ENCODE results near the gene PLEKHA7.

PLEKHA7 gene

DNA sequence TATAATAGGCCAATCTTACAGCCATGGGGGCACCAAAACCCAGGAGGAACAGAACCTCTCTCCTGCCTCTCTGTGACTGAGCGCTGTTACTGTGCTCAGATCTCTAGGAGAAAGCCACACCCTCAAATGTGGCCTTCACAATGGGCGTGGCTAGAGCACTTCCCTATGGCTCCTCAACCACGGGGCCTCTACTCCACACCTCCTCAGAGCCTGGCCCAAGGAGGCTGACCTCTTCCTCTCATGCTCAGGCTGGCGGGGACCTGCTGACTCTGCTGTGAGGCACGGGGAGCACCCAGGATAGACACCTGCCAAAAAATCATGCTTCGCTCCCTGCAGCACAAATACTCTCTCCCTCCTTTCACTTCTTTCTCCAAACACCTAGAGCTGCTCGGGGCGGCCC, 234.8 kb downstream of the PLEKHA7 start:
- TF ChIP-seq POLR2A (IDR thresholded peaks at IDR 0.05; ENCODE audit: extremely low read depth, insufficient read length) (no peak), MYC (IDR thresholded peaks at IDR 0.05; ENCODE audit: low read depth, low read length) (no peak)
- TF ChIP-seq, protein P1, sequence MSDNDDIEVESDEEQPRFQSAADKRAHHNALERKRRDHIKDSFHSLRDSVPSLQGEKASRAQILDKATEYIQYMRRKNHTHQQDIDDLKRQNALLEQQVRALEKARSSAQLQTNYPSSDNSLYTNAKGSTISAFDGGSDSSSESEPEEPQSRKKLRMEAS (IDR thresholded peaks at IDR 0.05; ENCODE audit: low read depth, low read length) = no peak
- TF ChIP-seq, protein P2, sequence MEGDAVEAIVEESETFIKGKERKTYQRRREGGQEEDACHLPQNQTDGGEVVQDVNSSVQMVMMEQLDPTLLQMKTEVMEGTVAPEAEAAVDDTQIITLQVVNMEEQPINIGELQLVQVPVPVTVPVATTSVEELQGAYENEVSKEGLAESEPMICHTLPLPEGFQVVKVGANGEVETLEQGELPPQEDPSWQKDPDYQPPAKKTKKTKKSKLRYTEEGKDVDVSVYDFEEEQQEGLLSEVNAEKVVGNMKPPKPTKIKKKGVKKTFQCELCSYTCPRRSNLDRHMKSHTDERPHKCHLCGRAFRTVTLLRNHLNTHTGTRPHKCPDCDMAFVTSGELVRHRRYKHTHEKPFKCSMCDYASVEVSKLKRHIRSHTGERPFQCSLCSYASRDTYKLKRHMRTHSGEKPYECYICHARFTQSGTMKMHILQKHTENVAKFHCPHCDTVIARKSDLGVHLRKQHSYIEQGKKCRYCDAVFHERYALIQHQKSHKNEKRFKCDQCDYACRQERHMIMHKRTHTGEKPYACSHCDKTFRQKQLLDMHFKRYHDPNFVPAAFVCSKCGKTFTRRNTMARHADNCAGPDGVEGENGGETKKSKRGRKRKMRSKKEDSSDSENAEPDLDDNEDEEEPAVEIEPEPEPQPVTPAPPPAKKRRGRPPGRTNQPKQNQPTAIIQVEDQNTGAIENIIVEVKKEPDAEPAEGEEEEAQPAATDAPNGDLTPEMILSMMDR (IDR thresholded peaks at IDR 0.05; ENCODE audit: low read depth, low read length) = no peak
- H3K4me3 ChIP-seq (ENCODE audit: low read depth, low read length) = no peak overlapping the region
- peak; percentile 60 for DNase-seq (ENCODE audit: low read depth)

DNA sequence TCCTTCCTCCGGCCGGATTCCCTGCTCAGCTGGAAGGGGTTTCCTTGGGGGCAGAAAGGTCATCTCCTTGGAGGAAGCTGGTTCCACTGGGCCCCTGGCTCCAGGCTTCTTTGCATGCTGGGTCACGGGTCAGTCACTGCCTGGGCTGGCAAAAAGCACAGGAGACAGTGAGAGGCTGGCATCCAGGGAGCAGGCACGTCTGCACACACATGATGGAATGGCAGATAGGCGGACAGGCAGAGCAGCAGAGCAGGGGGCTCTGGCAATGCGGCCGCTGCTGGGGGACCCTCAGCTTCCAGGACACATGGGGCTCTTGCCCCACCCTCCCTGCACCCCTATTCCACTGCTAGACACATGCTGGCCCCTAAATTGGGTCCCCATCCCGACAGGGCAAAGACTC, 235.3 kb downstream of the PLEKHA7 start:
- TF ChIP-seq, protein P2 (IDR thresholded peaks at IDR 0.05; ENCODE audit: low read depth, low read length) = no peak
- no peak for TF ChIP-seq MYC (IDR thresholded peaks at IDR 0.05; ENCODE audit: low read depth, low read length)
- TF ChIP-seq, protein P1 (IDR thresholded peaks at IDR 0.05; ENCODE audit: low read depth, low read length) = no peak
- TF ChIP-seq POLR2A (IDR thresholded peaks at IDR 0.05; ENCODE audit: extremely low read depth, insufficient read length) = no peak
- DNase-seq (ENCODE audit: low read depth) = no peak
- H3K4me3 ChIP-seq (ENCODE audit: low read depth, low read length) = no peak overlapping the region

DNA sequence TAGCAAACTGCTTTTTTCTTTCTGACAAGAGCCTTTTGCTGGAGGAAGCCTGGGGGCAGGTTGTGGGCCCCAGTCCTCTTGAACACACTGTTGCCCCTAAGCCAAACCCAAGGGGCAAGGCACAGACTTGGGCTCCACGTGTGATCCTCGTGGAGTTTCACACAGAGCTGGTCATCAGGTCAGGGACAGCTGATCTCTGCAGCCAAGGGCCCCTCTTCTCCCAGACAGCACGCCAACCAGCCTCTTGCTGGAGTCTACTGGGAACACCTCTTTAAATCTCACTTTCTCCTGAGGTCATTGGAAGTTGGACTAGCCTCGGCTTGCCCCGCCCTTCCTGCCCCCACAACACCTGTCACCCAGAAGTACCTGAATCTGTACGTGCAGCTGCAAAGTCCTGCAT, 235.9 kb downstream of the PLEKHA7 start:
- DNase-seq (ENCODE audit: low read depth) = no peak
- H3K4me3 ChIP-seq (ENCODE audit: low read depth, low read length) = no peak overlapping the region
- TF ChIP-seq, protein P1 (IDR thresholded peaks at IDR 0.05; ENCODE audit: low read depth, low read length) = no peak
- TF ChIP-seq POLR2A (IDR thresholded peaks at IDR 0.05; ENCODE audit: extremely low read depth, insufficient read length) (no peak), MYC (IDR thresholded peaks at IDR 0.05; ENCODE audit: low read depth, low read length) (no peak)
- TF ChIP-seq, protein P2 (IDR thresholded peaks at IDR 0.05; ENCODE audit: low read depth, low read length) = no peak

DNA sequence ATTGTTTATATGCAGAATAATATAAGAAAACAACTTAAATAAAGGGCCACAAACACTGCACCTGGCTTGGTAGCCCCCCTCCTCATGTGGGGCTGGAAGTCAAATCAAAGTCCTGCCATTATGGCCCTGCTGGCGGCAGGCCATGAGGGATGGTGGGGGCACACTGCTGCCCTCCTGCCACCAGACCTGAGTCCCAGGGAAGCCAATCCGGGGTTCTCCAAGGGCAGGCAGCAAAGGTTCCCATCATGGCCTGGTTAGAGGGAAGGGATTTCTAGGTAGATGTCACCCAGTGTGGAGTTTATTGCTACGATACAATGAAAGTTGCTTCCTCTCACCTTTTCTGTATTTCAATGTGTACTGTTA, 236.6 kb downstream of the PLEKHA7 start:
- H3K4me3 ChIP-seq (ENCODE audit: low read depth, low read length) = no peak overlapping the region
- TF ChIP-seq, protein P2 (IDR thresholded peaks at IDR 0.05; ENCODE audit: low read depth, low read length) = no peak
- no peak for TF ChIP-seq MYC (IDR thresholded peaks at IDR 0.05; ENCODE audit: low read depth, low read length)
- DNase-seq (ENCODE audit: low read depth) = no peak

DNA sequence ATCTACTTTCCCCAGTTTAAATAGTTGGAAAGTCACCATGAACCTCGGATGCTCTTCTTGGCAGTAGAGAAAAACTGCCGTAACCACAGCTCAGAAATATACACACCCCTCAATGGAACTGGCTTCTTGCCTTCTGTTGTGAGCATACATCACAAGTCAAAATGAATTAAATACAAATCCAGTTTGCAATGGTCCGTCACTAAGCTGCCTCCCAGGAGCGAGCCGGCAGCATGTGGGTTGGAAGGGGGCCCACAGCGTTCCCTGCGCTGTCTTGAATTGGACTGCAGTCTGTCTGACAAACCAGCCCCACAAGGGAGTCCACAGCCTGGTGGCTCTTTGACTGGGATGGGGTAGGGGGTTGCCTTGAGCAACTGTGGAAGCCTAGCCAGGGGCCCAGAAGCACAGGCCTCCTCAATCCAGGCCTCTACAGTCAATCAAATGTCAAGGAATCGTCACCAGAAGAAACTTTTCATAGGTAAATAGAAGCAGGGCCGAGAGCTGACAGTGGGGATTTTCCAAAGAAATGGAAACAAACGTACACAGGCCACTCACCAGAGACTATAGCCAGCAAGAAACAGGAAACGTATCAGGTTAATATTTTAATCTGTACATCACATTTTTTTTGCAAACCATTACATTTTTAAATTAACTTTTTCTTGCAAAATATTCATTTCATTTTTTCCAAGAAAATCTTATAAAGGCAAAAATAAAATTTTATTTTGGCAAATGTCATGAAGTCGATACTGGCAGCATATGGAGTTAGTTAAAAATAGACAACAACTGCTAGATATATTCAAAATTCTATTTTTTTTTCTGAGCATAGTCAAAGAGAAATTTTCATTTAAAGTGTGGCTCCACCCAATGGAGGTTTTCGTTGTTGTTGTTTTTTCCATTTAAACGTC, 237.3 kb downstream of the PLEKHA7 start:
- no peak overlapping the region for H3K4me3 ChIP-seq (ENCODE audit: low read depth, low read length)
- DNase-seq (ENCODE audit: low read depth) = no peak
- TF ChIP-seq MYC (IDR thresholded peaks at IDR 0.05; ENCODE audit: low read depth, low read length) = no peak
- TF ChIP-seq, protein P1 (IDR thresholded peaks at IDR 0.05; ENCODE audit: low read depth, low read length) = no peak

DNA sequence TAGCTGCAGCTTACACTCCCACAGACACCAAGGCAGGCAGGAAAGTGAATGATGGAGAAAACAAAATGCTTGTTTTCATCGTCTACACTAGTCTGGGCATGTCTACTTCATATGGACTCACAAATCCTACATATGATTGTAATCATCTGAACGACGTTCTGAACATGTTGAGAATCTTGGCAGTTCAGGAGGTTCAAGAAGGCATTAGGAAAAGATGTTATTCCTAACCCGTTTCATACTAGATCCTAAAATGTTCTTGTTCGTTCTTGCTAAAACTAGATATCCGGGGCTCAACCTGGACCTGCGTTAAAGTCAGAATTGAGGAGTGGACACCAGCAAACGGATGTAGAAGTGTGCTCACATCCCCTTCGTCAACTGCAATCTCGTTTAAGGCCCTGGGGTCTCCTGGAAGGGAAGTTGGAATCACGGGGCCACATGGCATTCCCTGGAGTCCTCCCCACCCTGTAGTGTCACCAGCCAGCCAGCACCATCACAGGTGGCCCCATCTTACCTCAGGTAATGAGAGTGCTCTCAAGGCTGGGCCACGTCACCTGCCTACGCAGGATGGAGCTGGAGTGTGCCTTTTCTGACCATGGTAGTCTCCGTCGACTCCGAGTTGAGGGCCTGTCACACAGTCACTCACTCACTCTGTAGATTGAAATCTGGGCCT, 238.5 kb downstream of the PLEKHA7 start:
- no peak for DNase-seq (ENCODE audit: low read depth)
- no peak for TF ChIP-seq POLR2A (IDR thresholded peaks at IDR 0.05; ENCODE audit: extremely low read depth, insufficient read length)
- TF ChIP-seq, protein P1 (IDR thresholded peaks at IDR 0.05; ENCODE audit: low read depth, low read length) = no peak
- TF ChIP-seq, protein P2 (IDR thresholded peaks at IDR 0.05; ENCODE audit: low read depth, low read length) = no peak
- TF ChIP-seq MYC (IDR thresholded peaks at IDR 0.05; ENCODE audit: low read depth, low read length) = no peak
- H3K4me3 ChIP-seq (ENCODE audit: low read depth, low read length) = no peak overlapping the region
